UCSD-AML1 (cell line): ENCODE results near the gene PCAT6.
"Not testable (repeated sequence)": the region's sequence is repeated elsewhere in the genome, so short reads cannot be mapped to it uniquely, and the experiment has no call there.

Experiments used
- DNase-seq: peaks from one replicate; lab custom pipeline; 2025; ENCODE audit not compliant: unreplicated experiment; lab: John Stamatoyannopoulos, UW

Gene PCAT6

DNA sequence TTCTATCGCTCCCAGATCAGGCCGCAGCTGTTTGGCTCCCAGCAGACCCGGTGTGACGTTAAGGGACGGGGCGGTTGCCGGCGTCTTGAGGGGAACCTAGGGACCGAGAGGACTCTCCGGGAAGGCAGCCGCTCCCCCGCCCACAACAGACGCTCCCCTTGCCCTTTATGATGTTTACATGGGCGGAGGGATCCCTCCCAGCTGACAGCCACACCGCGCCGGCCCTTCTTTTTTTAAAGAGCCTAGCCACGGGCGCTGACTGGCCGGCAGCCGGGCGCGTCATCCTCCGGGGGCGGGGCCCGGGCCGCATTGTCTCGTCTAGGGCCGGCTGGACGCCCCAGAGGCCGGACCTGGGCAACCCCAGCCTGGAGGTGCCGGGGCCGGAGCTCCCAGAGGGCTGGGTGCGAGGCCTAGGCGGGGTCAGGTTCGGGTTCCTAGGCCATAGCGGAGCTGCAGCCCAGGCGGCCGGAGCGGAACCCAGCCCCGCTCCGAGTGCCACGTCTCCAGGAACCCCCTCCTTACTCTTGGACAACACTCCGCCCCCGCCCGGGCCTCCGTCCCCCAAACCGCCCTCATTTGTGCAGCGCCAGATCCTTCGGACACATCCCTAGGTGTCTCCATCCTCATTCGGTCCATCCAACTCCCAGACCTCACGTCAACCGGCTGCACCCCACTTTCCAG, at the start of gene PCAT6:
Gene PCAT6, plus strand, starts transcription at position 340 of the 681 bp plus-strand sequence.
- DNase-seq, result peak; percentile 94

DNA sequence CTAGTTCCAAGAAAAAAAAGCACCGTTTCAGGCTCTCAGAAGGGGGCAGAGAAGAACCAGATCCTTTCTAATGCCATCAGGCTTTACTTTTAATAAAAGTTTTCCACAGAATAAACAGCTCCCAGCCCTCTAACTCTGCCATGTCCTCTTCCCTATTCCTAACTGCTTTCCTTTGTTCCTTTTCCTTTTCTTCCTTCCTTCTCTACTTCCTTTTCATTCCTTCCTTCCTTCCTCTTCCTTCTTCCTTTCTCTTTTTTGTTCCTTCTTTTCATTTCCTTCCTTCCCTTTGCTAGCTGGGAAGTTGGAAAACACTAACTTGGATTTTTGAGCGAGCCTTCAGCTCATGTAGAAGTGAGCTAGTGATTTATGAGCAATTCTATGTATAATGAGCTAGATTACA, 48.7 kb upstream of the PCAT6 start:
- DNase-seq, result no peak

DNA sequence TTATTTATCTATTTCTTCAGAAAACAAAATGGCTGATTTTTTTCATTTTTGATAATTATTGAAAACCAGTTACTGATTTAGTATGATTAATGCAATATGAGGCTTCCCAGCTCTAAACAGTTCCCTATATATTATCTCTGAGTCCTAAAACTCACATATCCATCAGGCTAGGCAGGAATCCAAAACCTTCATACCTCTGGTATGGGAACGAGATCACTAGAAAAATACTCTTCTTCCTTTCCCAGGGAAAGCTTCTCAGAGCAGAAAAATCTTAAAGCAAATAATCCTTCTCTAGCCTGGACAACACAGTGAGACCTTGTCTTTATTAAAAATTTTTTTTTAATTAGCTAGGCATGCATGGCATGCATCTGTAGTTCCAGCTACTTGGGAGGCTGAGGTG, 45.0 kb upstream of the PCAT6 start:
- DNase-seq, result no peak

DNA sequence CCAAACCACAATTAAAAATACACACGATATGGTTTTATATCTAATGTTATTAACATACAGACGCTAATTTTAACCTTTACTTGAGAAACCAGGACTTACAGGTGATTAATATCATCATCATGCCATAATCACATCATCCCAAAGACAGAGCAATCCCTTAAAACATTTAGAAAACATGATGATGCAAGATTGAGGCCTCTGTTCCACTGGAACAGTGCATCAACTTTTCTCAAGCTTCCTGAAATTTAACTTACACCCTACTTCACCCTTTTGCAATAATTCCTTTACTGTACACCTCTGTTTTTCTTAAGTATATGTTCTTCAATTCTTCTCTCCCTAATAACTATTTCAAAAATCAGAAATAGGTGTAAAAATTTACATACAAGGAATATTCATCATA, 40.6 kb upstream of the PCAT6 start:
- DNase-seq, result no peak

DNA sequence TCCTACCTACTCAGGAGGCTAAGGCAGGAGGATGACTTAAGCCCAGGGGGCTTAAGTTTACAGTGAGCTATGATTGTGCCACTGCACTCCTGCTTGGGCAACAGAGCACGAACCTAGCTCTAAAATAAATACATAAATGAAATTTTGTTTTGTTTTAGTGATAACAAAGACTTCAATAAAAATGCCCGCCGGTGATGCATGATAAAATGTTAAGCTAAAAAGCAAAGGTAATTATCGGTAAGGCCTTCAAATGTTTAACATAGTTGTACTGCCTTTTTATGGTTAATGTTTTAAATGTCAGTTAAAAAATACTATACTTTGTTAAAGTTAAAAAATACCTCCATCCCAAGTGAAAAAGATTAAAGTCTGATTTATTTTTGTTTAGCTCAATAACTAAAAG, 29.6 kb upstream of the PCAT6 start:
- no peak for DNase-seq

DNA sequence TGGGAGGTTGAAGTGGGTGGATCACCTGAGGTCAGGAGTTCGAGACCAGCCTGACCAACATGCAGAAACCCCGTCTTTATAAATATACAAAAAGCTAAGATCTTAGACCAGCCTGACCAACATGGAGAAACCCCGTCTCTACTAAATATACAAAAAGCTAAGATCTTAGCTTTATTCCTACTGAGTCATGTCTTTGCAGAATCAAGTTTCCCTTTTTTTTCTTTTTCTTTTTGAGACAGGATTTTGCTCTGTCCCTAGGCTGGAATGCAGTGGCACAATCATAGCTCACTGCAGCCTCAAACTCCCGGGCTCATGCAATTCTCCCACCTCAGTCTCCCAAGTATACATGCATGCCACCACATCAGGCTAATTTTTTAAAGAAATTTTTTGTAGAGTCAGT, 23.9 kb upstream of the PCAT6 start:
- no peak for DNase-seq

DNA sequence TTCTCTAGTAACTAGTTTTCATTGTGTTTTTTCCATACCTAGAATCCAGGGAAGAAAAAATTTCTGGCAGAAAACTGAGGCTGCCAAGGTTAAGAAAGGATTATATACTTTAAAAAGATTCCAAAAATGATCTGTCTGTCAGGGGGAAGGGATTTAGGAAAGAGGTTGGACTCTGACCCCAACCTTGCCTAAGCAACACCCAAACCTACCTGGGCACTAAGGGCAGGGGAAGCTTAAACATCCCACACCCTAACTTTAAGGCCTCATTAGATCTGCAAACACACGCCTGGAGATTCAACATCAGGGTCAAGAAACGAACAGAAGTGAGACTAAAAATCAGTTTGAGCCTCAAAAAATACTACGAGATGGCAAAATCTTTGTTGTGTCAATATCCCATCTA, 22.0 kb upstream of the PCAT6 start:
- no peak for DNase-seq

DNA sequence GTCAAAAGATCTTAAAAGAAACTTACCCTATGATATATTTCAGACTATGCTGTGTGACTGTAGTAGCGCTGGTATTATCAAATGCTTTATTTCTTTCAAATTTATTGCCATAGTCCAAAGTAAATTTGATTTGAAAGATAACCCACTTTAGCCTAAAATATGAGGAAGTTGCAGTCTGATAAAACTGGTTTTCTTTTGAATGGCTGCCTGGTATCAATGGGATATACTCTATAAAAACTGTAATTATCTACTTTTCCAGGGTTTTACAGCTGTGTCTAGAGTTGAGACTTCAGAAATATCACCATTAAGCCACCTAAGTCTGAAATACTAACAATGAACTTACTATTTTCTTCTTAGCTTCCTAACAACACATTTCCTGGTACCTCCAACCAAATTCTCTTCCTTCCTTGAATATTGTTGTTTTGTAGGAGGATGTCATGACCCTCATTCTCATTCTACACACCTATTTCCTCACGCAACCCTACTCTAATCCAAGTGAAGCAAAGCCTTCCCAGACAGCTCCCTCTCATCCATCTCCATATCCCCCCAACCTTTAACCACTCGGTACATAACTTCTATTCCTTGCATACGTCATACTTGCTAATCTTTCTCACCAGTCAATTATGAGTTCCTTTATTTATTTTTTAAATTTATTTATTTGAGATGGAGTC, 19.5 kb upstream of the PCAT6 start:
- DNase-seq, result no peak

DNA sequence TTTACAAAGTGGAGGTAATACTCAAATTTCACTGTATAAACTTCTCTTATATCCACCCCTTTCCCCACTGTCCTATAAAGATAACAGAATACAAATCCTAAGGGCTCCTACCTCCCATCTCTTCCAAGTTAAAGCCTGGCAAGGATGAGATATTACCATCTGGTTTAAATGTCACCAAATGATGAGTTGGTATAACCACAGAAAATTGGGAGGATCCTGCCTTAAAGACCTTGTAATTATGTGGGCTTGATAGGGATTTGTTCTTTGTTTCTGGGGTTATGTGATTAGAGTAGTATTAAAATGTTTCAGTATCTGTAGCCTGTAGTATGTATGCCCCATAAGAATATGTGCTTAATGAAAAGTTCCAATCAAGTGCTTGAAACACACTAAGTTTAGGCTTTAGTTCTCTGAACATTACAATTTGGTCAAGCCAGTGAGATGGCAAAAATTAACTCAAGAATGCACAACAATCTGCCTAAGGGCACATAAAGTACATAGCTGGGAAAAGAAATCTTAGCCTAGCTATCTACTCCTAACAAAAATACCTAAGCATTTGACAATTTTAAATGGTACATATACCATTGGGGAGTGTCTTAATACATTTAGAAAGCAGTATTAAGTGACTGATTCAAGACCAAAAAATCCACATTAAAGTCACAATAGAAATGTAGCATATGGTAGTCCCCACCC, 16.6 kb upstream of the PCAT6 start:
- no peak for DNase-seq

DNA sequence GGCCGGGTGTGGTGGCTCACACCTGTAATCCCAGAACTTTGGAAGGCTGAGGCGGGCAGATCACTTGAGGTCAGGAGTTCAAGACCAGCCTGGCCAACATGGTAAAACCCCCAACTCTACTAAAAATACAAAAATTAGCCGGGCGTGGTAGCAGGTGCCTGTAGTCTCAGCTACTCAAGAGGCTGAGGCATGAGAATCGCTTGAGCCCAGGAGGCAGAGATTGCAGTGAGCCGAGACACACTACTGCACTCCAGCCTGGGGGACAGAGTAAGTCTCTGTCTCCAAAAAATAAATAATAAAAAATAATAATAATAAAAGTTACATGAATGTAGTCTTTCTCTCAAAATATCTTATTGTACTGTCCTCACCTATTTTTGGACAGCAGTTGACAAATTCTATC, 15.8 kb upstream of the PCAT6 start:
- not testable (repeated sequence) for DNase-seq

DNA sequence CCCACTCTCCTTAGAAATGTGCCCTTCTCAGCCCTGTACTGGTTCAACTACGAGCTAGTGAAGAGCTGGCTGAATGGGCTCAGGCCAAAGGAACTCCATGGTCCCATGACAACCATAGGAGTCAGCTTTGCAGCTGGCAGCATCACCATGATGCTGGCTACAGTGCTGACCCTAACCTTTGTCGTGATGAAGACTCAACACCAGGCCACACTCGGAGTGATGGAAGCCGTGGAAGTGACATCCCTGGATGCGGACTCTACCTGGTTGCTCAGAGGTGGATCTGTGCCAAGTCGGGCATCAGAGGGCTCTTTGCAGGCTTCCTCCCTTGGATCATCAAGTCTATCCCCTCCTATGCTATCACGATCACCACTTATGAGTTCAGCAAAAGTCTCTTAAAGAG, 14.1 kb upstream of the PCAT6 start:
- DNase-seq, result no peak

DNA sequence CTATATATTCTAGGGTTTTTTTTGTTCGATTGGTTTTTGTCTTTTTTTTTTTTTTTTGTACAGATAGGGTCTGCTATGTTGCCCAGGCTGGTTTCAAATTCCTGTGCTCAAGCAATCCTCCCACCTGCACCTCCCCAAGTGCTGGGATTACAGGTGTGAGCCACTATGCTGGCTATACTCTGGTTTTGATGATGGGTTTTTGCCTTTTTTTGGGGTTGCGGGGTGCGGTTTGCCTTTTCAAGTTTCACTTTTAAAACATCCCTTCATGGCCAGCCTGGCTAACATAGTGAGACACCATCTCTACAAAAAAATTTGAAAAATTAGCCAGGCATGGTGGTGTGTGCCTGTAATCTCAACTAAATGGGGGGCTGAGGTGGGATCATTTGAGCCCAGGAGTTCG, 12.5 kb upstream of the PCAT6 start:
- DNase-seq, result no peak

DNA sequence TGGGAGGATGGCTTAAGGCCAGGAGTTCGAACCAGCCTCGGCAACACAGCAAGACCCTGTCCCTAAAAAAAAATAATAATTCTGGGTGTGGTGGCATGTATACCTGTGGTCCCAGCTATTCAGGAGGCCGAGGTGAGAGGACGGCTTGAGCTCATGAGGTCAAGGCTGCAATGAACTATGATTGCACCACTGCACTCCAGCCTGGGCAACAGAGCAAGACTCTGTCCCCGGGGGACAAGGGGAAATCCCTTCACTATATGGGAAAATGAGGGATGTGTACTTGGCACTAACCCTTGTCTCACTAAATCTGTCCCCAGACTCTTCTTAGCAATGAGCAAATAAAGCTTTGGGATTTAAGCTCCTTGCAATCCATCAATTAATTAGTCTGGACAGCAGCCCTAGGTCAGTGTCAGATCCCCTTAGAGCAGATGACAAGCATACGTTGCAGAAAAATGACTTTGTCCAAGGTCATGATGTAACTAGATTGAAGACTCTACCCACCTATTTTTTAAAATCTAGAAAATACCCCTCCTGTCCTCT, 11.9 kb upstream of the PCAT6 start:
- DNase-seq, result no peak

DNA sequence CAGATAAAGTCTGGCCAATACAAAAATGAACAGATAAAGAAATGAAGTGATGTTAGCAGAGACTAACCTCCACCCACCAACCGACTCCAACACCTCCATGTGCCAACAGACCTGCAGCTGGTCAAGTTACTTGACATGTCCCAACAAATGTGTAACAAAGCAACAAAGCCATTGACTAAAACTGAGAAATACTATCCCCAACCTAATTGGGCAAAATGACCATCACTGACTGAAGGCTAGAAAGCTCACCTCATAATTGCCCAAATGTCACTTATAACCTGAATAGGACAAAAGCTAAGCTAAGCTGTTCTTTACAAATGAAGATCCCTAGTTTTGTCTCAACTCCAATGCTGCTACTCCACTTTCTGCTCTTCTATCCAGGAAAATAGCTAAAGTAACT, 10.0 kb upstream of the PCAT6 start:
- no peak for DNase-seq

DNA sequence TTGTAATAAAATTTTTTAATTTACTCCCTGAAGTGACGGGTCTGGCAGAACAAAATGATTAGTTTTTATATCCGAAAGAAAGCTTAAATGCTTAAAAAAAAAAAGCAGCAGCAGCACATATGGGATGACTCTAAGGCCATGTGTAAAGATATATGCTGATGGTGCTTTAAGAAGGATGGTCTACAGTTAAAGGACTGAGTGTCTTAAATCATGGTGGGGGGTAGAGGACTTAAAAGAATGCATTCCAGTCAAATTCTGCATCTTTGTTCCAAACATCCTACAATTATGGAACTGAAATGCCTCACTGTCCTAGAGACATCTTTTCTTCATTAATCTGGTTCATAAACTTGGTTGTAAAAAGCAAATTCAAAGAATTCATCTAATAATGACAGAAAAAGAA, 9.6 kb upstream of the PCAT6 start:
- no peak for DNase-seq

DNA sequence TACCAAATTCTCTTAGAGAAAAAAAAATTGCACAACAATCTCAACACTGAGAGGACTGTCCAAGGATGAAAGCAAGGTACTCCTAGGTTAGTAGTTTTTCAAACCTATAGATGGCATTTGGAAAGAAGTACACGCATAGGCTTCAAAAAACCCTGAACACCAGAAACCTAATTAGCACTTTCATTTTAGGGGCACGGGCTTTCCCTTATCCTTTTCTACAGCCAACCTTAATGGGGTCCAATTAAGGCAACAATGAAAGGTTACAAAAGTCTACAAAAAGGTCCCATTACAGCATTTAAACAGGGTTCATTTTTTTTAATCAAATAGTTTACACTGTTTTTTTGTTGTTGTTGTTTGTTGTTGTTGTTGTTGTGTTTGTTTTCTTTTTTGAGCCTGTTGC, 8.7 kb upstream of the PCAT6 start:
- DNase-seq, result no peak

DNA sequence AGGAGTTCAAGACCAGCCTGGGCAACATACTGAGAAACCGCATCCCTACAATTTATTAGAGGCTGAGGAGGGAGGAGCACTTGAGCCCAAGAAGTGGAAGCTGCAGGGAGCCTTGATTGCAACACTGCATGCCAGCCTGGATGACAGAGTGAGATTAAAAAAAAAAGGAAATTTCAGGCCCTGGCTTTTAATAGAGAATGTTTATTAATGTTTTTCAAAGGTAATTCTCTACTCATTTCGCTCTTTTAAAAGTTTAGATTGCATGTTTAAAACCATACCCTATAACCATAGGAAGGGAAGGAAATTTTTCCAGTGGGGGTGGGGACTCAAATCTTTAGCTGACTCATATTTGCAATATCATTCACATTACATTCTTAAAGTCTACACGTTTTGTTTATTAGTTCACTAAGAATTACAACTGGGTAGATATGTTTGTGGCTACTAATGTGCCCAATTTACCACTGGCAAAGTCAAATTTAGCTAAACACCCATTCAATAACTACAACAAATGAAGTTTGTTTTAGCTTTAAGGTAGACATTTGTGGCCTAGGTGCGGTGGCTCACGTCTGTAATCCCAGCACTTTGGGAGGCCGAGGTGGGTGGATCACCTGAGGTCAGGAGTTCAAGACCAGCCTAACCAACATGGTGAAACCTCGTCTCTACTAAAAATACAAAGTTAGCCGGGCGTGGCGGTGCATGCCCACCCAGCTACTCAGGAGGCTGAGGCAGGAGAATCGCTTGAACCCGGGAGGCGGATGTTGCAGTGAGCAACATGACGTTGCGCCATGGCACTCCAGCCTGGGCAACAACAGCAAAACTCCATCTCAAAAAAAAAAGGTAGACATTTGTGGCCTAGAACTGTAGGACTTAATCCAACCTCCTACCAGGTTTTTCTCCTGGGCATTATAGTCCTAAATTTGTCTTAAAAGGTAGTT, 7.5 kb upstream of the PCAT6 start:
- no peak for DNase-seq

DNA sequence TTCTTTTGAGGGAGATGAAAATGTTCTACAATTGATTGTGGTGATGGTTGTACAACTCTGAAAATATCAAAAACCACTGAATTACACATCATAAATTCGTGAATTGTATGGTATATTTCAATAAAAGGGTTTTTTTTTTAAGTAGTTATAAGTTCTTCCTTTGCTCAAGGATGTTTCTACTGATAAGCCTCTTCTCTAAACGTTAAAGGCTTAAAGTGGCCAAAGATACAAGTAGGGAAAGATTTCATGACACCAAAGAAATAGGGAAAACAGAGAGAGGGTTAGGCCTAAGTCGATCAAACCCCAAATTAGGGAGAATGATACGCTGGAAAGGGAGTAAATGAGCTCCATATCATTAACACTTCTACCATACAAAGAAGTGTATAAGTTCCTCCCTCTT, 6.6 kb upstream of the PCAT6 start:
- DNase-seq, result no peak

DNA sequence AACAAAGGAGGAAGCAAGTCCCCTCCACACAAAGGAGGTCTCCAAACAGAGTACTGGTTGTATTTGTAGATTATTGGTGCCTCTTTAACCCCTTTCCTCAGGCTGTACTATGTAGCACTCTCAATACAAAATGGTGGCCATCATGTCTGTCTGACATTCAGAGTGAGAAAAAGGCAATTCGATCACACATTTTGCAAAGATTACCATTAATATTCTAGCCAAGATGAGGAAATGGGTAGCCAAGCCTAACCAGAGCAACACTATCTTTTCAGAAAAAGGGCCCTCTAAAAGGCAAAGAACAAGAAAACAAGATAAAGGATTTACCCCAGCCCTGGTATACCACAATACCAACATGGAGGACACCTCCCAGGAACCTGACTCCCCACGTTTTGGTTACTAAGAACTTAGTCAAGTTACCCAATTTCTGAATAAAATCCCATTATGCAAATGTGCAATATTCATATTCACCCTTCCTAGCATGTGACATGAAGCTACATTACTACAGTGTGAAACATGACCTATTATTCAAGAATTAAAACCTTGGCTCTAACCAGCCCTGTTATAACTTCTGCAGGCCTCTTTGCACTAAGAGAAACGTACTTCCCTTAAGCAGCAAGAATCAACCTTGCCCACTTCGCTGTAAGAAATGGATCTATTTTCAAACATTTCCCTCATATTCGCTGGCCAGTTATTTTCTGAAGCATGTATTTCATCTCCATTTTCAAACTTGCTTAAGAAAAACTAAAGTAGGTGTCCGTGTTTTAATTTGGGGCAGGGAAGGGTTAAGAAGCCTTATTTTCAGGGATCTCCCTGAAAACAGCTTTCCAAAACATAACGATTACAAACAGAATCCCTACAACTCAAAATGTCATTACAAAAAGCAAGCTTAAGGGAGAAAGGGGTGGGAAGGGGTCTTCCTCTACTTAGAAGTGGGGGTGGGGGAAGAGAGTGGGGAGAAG, 4.6 kb upstream of the PCAT6 start:
- no peak for DNase-seq

DNA sequence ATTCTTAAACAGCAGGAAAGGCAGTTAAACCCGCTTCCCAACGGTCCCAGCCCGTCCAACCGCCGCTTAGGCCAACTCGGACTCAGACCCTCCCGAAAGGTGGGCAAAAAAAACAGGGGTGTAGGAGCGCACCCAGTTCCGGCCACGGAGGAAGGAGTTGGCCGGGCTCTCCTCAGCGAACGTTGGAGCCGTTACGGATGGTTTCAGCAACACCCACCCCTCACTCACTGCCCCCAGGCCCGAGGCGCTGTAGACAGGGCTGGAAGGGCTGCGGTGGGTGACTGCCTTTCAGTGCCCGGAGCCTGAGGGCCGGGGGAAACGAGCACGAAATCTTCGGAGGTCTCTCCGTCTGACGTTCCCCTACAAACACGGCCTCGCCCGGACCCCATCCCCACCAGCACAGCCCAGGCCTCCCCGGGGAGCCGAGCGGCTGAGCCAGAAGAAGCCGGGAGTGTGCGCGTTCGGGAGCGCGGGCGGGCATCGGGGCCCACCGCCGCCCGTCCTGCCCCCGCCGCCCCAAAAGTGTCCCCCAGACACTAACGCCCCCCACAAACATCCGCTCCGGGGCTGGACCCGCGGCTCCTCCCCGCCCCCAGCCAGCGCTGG, 3.8 kb upstream of the PCAT6 start:
- peak; percentile 48 for DNase-seq
